Nephron progenitor cell (in vitro differentiated cells): ENCODE measurements around the gene CDC42EP2.
A peak's percentile ranks its signal among the peaks of the same experiment; 100 is the strongest.

Experiments
- DNase-seq: peaks from one replicate; pipeline ENCODE4 v3.0.0; 2021
- H3K27ac Mint-ChIP-seq: 2 replicates; pipeline ENCODE4 v1.8.0; 2021; ENCODE audit warnings: mild to moderate bottlenecking, moderate library complexity, mixed read lengths
- H3K27me3 Mint-ChIP-seq: 2 replicates; pipeline ENCODE4 v1.8.0; 2021; ENCODE audit warnings: mild to moderate bottlenecking, low read depth, mixed read lengths; ENCODE audit not compliant: poor library complexity
- H3K36me3 Mint-ChIP-seq: 2 replicates; pipeline ENCODE4 v1.8.0; 2021; ENCODE audit warnings: low read depth, mixed read lengths
- H3K4me1 Mint-ChIP-seq: 2 replicates; pipeline ENCODE4 v1.8.0; 2021; ENCODE audit warnings: mixed read lengths
- H3K4me3 Mint-ChIP-seq: 2 replicates; pipeline ENCODE4 v1.8.0; 2021; ENCODE audit warnings: mild to moderate bottlenecking, moderate library complexity, mixed read lengths
- H3K9me3 Mint-ChIP-seq: 2 replicates; pipeline ENCODE4 v1.8.0; 2021; ENCODE audit warnings: mild to moderate bottlenecking, moderate library complexity, mixed read lengths
- CTCF ChIP-seq: fragments of 200-600 bp; sonication (generic); IDR thresholded peaks from 2 replicates; pipeline ENCODE4 v1.5.0; 2021; ENCODE audit warnings: antibody characterized with exemption

CDC42EP2 gene

GRCh38 chr11:65300621-65301275, 13.9 kb upstream of the CDC42EP2 start:
- Mint-ChIP-seq H3K36me3 (peaks cover 17% of the 10 kb centered on the region), H3K4me1 (peaks cover 34% of the 10 kb centered on the region), H3K27ac (no peak overlapping the region), H3K27me3 (no peaks in the 10 kb centered on the region), H3K4me3 (no peak overlapping the region), H3K9me3 (no peaks in the 10 kb centered on the region)
- no peak for TF ChIP-seq CTCF
- no peak for DNase-seq

DNA sequence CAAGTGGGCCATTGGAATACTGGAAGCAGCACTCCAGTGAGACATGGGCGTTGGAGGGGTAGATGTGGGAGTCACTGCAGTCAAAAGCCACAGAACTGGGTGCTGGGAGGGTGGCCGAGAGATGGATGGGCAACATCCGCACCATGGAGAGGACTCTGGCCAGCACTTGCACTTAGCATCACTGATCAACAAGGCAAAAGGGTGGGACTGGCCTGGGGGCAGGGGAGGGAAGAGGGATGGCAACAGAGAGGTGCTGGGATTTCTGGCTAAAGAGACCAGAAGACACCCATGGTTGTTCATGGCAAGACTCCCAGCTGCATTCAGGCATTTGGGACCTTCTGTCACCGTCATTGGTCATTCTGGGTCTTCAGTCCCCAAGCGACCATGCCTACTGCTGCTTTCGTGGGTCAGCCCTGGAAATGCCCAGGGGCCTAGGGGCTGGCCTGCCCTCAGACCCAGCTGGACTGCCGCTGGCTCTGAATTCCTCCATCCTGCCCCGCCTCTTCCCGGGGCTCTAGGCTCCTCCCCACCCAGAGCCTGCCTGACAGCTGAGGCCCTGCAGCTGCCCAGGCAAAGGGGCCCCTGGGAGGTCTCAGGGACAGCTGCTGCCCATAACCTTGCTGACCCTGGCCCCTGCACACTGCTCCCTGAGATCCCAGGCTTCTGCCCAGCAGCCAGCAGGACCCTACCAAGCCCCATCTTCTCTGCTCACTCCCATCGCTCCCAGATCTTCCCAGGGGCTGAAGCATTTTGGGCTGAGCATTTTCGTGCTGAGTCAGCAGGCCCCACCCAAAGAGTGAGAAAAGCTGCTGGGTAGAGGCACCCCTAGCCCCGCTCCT, 13.0 kb upstream of the CDC42EP2 start:
- Mint-ChIP-seq H3K4me1 (peaks cover 34% of the 10 kb centered on the region), H3K36me3 (peaks cover 10% of the 10 kb centered on the region), H3K9me3 (no peaks in the 10 kb centered on the region), H3K27me3 (no peaks in the 10 kb centered on the region), H3K4me3 (peak overlapping the region; percentile 47), H3K27ac (peak overlapping the region; percentile 87)
- DNase-seq: peak; percentile 73
- TF ChIP-seq CTCF: no peak

- Mint-ChIP-seq H3K4me3 (no peak overlapping the region), H3K4me1 (peaks cover 32% of the 10 kb centered on the region), H3K36me3 (peaks cover 10% of the 10 kb centered on the region), H3K27me3 (no peaks in the 10 kb centered on the region), H3K9me3 (no peaks in the 10 kb centered on the region), H3K27ac (no peak overlapping the region)
- no peak for DNase-seq
- no peak for TF ChIP-seq CTCF
Observed at GRCh38 chr11:65303555-65303954, 11.1 kb upstream of the CDC42EP2 start.

DNA sequence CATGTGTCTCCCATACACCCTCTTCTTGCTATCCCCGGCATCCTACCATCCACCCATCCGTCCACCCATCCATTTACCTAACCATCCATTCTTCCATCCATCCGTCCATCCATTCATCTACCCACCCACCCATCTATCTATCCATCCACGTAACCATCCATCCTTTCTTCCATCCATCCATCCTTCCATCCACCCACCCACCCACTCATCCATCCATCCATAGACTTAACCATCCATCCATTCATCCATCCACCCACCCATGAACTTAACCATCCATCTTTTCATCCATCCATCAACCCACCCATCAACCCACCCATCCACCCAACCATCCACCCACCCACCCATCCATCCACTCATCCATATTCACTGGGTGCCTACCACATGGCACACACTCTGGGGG, 10.6 kb upstream of the CDC42EP2 start:
- no peaks in the 10 kb centered on the region for H3K9me3 Mint-ChIP-seq
- no peak for TF ChIP-seq CTCF
- peaks cover 10% of the 10 kb centered on the region for H3K36me3 Mint-ChIP-seq
- H3K4me3 Mint-ChIP-seq: no peak overlapping the region
- H3K4me1 Mint-ChIP-seq: peaks cover 28% of the 10 kb centered on the region
- DNase-seq: no peak
- no peaks in the 10 kb centered on the region for H3K27me3 Mint-ChIP-seq
- H3K27ac Mint-ChIP-seq: no peak overlapping the region

DNA sequence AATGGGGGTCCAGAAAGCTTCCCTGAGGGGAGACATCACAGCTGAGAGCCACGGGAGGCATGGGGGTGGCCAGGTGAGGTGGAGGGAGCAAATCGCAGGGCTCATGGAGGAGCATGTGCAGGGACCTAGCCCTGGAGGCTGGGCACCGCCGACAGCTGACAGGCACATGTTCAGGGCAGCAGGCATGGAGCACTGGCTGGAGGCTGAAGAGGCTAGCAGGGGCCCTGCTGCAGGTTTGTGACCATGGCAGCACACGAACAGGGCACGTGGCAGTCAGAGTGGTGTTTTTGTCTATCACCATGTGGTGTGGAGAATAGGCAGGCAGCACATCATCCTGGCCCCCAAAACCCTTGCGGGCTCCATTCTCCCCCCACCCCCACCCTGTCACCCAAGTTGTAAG, 10.1 kb upstream of the CDC42EP2 start:
- no peak overlapping the region for H3K27ac Mint-ChIP-seq

More for the DNA sequence above, 10.1 kb upstream of the CDC42EP2 start:
- no peaks in the 10 kb centered on the region for H3K27me3 Mint-ChIP-seq
- DNase-seq: no peak
- peaks cover 10% of the 10 kb centered on the region for H3K36me3 Mint-ChIP-seq
- no peak overlapping the region for H3K4me3 Mint-ChIP-seq
- no peak for TF ChIP-seq CTCF
- no peaks in the 10 kb centered on the region for H3K9me3 Mint-ChIP-seq
- peaks cover 28% of the 10 kb centered on the region for H3K4me1 Mint-ChIP-seq
